NCI-H345 (cell line): ENCODE data around the gene ZMYM4.
A peak's percentile ranks its signal among the peaks of the same experiment; 100 is the strongest.

Source experiments
- DNase-seq: peaks from one replicate; lab custom pipeline; 2025; lab: John Stamatoyannopoulos, UW

The ZMYM4 gene

GRCh38 chr1:35278886-35279554 is 10.5 kb downstream of the ZMYM4 start:
- DNase-seq = no peak

GRCh38 chr1:35279555-35279904 is 11.0 kb downstream of the ZMYM4 start:
- no peak for DNase-seq

GRCh38 chr1:35280006-35280405 is 11.5 kb downstream of the ZMYM4 start:
- no peak for DNase-seq

GRCh38 chr1:35281565-35281964 is 13.1 kb downstream of the ZMYM4 start:
- no peak for DNase-seq

- DNase-seq = no peak
These were observed 13.7 kb downstream of the ZMYM4 start for GRCh38 chr1:35282172-35282571.

- DNase-seq = no peak
These were observed 16.3 kb downstream of the ZMYM4 start for GRCh38 chr1:35284852-35285251.

- no peak for DNase-seq
These were observed 17.5 kb downstream of the ZMYM4 start for GRCh38 chr1:35285771-35286606.

GRCh38 chr1:35287807-35288640 is 19.5 kb downstream of the ZMYM4 start:
- no peak for DNase-seq

GRCh38 chr1:35288761-35289160 is 20.3 kb downstream of the ZMYM4 start:
- no peak for DNase-seq

- no peak for DNase-seq
These were observed 21.9 kb downstream of the ZMYM4 start for GRCh38 chr1:35290452-35290851.

- no peak for DNase-seq
These were observed 26.3 kb downstream of the ZMYM4 start for GRCh38 chr1:35294809-35295208.

- DNase-seq = no peak
These were observed 29.4 kb downstream of the ZMYM4 start for GRCh38 chr1:35297886-35298285.

- DNase-seq = peak; percentile 19
These were observed 30.0 kb downstream of the ZMYM4 start for GRCh38 chr1:35298464-35298863.

- DNase-seq = no peak
These were observed 31.9 kb downstream of the ZMYM4 start for GRCh38 chr1:35300376-35300775.

GRCh38 chr1:35301674-35302392 is 33.3 kb downstream of the ZMYM4 start:
- DNase-seq = no peak

GRCh38 chr1:35305383-35305782 is 36.9 kb downstream of the ZMYM4 start:
- no peak for DNase-seq

GRCh38 chr1:35315649-35316048 is 47.1 kb downstream of the ZMYM4 start:
- no peak for DNase-seq

GRCh38 chr1:35316264-35316663 is 47.8 kb downstream of the ZMYM4 start:
- DNase-seq = no peak

GRCh38 chr1:35319988-35320713 is 51.6 kb downstream of the ZMYM4 start:
- no peak for DNase-seq

- no peak for DNase-seq
These were observed 52.4 kb downstream of the ZMYM4 start for GRCh38 chr1:35320937-35321336.

GRCh38 chr1:35324486-35324885 is 56.0 kb downstream of the ZMYM4 start:
- DNase-seq = no peak
